TTC549 (cell line): ENCODE measurements around the gene MED31.
"Not testable (repeated sequence)": the region's sequence is repeated elsewhere in the genome, so short reads cannot be mapped to it uniquely, and the experiment has no call there.

Experiments
- FAIRE-seq: peaks from 2 replicates; lab custom pipeline; 2012; peaks lifted over from hg19 to GRCh38; lab: Jason Lieb, UNC

The MED31 gene

GRCh38 chr17:6655732-6656361 is 4.4 kb upstream of the MED31 start:
- FAIRE-seq: not testable (repeated sequence)

GRCh38 chr17:6654841-6655731 is 3.7 kb upstream of the MED31 start:
- no peak for FAIRE-seq

DNA sequence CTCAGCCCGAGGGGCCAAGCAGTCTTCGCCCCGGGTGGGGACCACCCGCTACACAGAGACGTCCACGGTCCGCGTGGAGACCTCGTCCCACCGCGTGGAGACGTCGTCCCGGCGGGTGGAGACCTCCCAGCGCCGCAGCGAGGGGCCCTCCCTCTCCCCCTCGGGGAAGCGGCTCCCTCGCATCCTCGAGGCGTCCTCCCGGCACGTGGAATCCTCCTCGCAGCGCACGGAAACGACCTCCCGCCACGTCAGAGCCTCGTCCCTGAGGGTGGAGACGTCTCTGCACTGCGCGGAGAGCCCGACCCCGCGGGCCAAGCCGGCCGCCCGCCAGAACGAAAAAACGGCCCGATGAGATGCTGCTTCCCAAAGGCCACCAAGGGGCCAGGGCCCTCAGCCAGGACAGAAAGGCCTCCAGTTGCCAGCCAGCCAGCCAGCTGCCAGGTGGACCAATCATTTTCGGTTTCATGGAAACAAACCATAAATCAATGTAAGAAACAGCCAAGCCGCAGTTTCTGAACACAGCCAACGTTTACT is 581 bp upstream of the MED31 start:
- FAIRE-seq: no peak

GRCh38 chr17:6648181-6648580 is 3.2 kb downstream of the MED31 start:
- no peak for FAIRE-seq

- no peak for FAIRE-seq
Measured at GRCh38 chr17:6643451-6644125, 7.8 kb downstream of the MED31 start.

DNA sequence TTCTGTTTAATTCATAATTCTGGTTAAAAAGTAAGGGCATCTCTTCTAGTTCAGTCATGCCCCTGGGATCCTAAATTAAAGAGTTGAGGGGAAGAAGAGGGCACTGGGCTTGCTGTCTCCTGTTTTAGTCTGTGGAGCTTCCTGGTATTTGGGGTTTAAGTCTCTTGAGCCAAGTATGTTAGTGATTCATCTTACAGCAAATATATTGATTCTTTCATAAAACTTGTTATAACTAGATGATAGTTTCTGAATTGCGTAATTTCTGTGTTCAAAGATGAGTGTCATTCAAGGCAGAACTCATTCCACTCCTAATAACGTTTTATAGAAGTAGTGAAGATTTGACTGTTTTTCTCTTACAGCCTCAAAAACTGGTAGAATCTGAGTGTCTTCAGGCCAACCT is 8.8 kb downstream of the MED31 start:
- no peak for FAIRE-seq

DNA sequence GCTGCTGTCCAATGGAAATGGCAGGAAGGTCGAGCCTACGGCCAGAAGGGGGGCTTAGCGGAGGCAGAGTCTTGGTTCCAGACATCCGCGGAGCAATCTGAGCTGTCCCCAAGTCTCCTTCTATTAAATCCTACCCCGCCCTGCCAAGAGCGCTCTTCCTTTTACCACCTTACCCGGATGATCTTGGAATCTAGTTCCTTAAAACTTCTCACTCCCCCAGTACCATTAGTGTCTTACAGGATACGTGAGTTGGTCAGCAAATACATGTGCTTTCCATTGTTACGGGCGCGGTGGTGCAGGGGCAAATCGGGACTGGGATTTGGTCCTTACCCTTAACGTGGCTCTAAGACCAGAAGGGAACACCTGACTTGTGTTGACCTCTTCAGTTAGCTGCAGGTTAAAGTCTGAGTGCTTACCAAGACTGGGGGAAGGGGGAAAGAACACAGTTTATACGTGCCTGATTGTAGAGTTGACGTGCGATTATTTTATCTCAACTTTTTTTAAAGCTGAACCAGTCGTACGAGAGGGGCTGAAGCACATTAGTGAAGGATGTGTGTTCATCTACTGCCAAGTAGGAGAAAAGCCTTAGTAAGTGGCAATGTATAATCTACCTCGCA is 10.1 kb downstream of the MED31 start:
- no peak for FAIRE-seq

- peak; percentile 3 for FAIRE-seq
Measured at GRCh38 chr17:6640536-6641246, 10.7 kb downstream of the MED31 start, which contains the start of the genes KIAA0753 and TXNDC17. Gene KIAA0753 (minus strand): TSS chr17:6640711. CDS start chr17:6635103, 5,608 bp downstream. Gene TXNDC17 (plus strand): TSS chr17:6641060. CDS start chr17:6641083, 23 bp downstream.

- FAIRE-seq: no peak
Measured at GRCh38 chr17:6639586-6640535, 11.5 kb downstream of the MED31 start.

GRCh38 chr17:6639014-6639585 is 12.3 kb downstream of the MED31 start:
- FAIRE-seq: no peak

GRCh38 chr17:6638046-6638908 is 13.1 kb downstream of the MED31 start:
- no peak for FAIRE-seq

DNA sequence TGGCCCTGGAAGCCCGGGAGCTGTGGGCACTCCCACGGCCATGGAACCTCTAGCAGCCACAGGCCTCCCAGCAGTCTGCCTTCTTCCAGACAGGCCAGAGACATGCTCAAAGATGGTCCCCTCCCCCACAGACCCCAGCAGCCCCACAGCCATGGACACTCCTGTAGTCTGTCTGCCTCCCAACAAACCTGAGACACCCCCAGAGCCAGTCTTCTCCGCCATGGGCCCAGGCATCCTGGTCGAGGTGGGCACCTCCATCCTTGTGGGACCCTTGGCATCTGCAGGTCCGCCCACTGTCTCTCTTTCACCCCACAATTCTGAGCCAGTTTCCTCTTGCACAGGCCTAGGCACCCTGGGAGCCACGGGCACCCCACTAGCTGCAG is 14.0 kb downstream of the MED31 start:
- no peak for FAIRE-seq

GRCh38 chr17:6636616-6637457 is 14.6 kb downstream of the MED31 start:
- FAIRE-seq: no peak

- FAIRE-seq: no peak
Measured at GRCh38 chr17:6636105-6636504, 15.3 kb downstream of the MED31 start.

DNA sequence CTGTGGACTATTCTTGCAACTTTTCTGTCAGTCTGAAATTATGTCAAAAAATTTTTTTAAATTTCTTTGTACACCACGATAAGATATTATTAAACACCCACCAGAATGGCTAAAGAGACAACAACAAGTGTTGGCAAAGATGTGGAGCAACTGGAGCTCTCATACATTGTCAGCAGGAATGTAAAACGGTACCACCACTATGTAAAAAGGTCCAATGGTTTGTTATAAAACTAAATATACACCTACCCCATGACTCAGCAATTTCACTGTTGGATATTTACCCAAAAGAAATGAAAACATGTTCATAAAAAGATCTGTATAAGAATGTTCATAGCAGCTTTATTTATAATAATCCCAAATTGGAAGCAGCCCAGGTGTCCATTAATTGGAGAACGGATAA is 18.1 kb downstream of the MED31 start:
- no peak for FAIRE-seq

GRCh38 chr17:6632530-6632929 is 18.9 kb downstream of the MED31 start:
- no peak for FAIRE-seq

DNA sequence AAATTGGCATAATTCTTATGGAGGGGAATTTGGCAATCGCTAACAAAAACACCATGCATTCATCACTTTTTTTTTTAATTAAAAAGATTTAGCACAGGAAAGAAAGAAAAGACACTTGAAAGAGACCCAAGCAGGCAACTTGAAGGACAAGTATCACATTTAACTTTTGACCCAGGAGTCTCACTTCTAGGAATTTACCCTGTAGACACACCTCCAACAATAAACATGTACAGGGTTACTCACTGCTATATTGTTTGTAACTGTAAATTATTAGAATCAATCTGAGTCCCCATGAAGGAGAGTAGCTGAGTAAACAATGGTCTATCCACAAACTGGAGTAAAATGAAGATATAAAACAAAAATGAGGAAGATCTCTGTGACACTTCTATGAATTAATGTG is 21.0 kb downstream of the MED31 start:
- no peak for FAIRE-seq

- FAIRE-seq: no peak
Measured at GRCh38 chr17:6627019-6627418, 24.4 kb downstream of the MED31 start.
